Liver (tissue), 3 donors: ENCODE results near the gene DMRTB1.

Source experiments
- EGR1 ChIP-seq, 2 donors: IDR thresholded peaks; 2 replicates each; pipeline ENCODE4 v1.6.1; 2016 to 2018; ENCODE audit warnings: antibody characterized with exemption in 2 of 2, low read depth in 2 of 2
- FOXA1 ChIP-seq: IDR thresholded peaks from 2 replicates; pipeline ENCODE4 v1.6.1; 2016; ENCODE audit warnings: antibody characterized with exemption
- GABPA ChIP-seq, 2 donors: IDR thresholded peaks in 1 of 2; conservative IDR thresholded peaks in 1 of 2; 2 replicates each; pipeline ENCODE4 v1.6.1; 2016; ENCODE audit warnings: antibody characterized with exemption in 2 of 2, mild to moderate bottlenecking in 1 of 2, moderate library complexity in 1 of 2
- HNF4A ChIP-seq, 2 donors: conservative IDR thresholded peaks; 2 replicates each; pipeline ENCODE4 v1.6.1; 2016; ENCODE audit warnings: antibody characterized with exemption in 2 of 2, mild to moderate bottlenecking in 2 of 2
- RAD21 ChIP-seq, 2 donors: IDR thresholded peaks; 2 replicates each; pipeline ENCODE4 v1.6.1; 2016; ENCODE audit warnings: antibody characterized with exemption in 2 of 2, mild to moderate bottlenecking in 2 of 2
- RXRA ChIP-seq, 2 donors: IDR thresholded peaks; 2 replicates each; pipeline ENCODE4 v1.6.1; 2017 to 2018; ENCODE audit warnings: antibody characterized with exemption in 2 of 2, mild to moderate bottlenecking in 1 of 2
- SP1 ChIP-seq: IDR thresholded peaks from 2 replicates; pipeline ENCODE4 v1.6.1; 2018; ENCODE audit warnings: antibody characterized with exemption, mild to moderate bottlenecking
- TAF1 ChIP-seq: conservative IDR thresholded peaks from 2 replicates; pipeline ENCODE4 v1.6.1; 2016; ENCODE audit warnings: antibody characterized with exemption, mild to moderate bottlenecking
- YY1 ChIP-seq: IDR thresholded peaks from 2 replicates; pipeline ENCODE4 v1.6.1; 2016; ENCODE audit warnings: antibody characterized with exemption, mild to moderate bottlenecking
- TF ChIP-seq, protein P1 (sequence below): fragments of 150-350 bp; IDR thresholded peaks from 2 replicates; pipeline ENCODE4 v1.5.1; 2017; ENCODE audit warnings: improper control_type of control experiment, low read depth, low read length; ENCODE audit not compliant: missing input control
- TF ChIP-seq, protein P2 (sequence below): IDR thresholded peaks from 2 replicates; pipeline ENCODE4 v1.6.1; 2016; ENCODE audit warnings: antibody characterized with exemption, mild to moderate bottlenecking
- TF ChIP-seq, protein P3 (sequence below): IDR thresholded peaks from 2 replicates; pipeline ENCODE4 v1.6.1; 2016; ENCODE audit warnings: antibody characterized with exemption
- TF ChIP-seq, protein P4 (sequence below): IDR thresholded peaks from 2 replicates; pipeline ENCODE4 v1.6.1; 2016; ENCODE audit warnings: antibody characterized with exemption
- TF ChIP-seq, protein P5 (sequence below): IDR thresholded peaks from 2 replicates; pipeline ENCODE4 v1.6.1; 2016; ENCODE audit warnings: antibody characterized with exemption
- donor health status: healthy.
- donor health status: healthy.

DNA sequence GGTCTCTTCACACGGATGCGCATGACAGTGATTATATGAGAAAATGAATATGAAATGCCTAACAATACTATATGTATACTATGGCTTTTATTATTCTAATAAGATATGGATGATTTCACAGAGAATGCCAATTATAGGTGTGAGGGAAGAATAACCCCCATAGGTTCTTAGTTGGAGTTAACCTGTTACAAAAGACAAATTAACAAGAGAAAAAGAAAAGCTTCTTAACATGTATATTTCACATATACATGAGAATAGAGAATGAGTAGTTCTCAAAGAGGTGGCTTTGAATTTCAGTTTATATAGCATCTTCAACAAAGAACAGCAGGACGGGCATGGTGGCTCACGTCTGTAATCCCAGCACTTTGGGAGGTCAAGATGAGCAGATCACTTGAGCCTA lies 24.0 kb upstream of the DMRTB1 start:
- no peak for TF ChIP-seq TAF1
- TF ChIP-seq, protein P1, sequence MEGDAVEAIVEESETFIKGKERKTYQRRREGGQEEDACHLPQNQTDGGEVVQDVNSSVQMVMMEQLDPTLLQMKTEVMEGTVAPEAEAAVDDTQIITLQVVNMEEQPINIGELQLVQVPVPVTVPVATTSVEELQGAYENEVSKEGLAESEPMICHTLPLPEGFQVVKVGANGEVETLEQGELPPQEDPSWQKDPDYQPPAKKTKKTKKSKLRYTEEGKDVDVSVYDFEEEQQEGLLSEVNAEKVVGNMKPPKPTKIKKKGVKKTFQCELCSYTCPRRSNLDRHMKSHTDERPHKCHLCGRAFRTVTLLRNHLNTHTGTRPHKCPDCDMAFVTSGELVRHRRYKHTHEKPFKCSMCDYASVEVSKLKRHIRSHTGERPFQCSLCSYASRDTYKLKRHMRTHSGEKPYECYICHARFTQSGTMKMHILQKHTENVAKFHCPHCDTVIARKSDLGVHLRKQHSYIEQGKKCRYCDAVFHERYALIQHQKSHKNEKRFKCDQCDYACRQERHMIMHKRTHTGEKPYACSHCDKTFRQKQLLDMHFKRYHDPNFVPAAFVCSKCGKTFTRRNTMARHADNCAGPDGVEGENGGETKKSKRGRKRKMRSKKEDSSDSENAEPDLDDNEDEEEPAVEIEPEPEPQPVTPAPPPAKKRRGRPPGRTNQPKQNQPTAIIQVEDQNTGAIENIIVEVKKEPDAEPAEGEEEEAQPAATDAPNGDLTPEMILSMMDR, result no peak
- TF ChIP-seq, protein P2, sequence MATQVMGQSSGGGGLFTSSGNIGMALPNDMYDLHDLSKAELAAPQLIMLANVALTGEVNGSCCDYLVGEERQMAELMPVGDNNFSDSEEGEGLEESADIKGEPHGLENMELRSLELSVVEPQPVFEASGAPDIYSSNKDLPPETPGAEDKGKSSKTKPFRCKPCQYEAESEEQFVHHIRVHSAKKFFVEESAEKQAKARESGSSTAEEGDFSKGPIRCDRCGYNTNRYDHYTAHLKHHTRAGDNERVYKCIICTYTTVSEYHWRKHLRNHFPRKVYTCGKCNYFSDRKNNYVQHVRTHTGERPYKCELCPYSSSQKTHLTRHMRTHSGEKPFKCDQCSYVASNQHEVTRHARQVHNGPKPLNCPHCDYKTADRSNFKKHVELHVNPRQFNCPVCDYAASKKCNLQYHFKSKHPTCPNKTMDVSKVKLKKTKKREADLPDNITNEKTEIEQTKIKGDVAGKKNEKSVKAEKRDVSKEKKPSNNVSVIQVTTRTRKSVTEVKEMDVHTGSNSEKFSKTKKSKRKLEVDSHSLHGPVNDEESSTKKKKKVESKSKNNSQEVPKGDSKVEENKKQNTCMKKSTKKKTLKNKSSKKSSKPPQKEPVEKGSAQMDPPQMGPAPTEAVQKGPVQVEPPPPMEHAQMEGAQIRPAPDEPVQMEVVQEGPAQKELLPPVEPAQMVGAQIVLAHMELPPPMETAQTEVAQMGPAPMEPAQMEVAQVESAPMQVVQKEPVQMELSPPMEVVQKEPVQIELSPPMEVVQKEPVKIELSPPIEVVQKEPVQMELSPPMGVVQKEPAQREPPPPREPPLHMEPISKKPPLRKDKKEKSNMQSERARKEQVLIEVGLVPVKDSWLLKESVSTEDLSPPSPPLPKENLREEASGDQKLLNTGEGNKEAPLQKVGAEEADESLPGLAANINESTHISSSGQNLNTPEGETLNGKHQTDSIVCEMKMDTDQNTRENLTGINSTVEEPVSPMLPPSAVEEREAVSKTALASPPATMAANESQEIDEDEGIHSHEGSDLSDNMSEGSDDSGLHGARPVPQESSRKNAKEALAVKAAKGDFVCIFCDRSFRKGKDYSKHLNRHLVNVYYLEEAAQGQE, result no peak
- TF ChIP-seq, protein P3, sequence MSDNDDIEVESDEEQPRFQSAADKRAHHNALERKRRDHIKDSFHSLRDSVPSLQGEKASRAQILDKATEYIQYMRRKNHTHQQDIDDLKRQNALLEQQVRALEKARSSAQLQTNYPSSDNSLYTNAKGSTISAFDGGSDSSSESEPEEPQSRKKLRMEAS, result no peak
- TF ChIP-seq RXRA (IDR thresholded peaks at IDR 0.05), result no peak
- TF ChIP-seq HNF4A (conservative IDR thresholded peaks at IDR 0.05), result no peak
- TF ChIP-seq YY1, result no peak
- TF ChIP-seq SP1, result no peak
- TF ChIP-seq RAD21 (IDR thresholded peaks at IDR 0.05), result no peak
- TF ChIP-seq, protein P4, sequence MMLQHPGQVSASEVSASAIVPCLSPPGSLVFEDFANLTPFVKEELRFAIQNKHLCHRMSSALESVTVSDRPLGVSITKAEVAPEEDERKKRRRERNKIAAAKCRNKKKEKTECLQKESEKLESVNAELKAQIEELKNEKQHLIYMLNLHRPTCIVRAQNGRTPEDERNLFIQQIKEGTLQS, result no peak
- no peak for TF ChIP-seq GABPA (IDR thresholded peaks at IDR 0.05 in 1 of 2, conservative IDR thresholded peaks at IDR 0.05 in 1 of 2)
- TF ChIP-seq, protein P5, sequence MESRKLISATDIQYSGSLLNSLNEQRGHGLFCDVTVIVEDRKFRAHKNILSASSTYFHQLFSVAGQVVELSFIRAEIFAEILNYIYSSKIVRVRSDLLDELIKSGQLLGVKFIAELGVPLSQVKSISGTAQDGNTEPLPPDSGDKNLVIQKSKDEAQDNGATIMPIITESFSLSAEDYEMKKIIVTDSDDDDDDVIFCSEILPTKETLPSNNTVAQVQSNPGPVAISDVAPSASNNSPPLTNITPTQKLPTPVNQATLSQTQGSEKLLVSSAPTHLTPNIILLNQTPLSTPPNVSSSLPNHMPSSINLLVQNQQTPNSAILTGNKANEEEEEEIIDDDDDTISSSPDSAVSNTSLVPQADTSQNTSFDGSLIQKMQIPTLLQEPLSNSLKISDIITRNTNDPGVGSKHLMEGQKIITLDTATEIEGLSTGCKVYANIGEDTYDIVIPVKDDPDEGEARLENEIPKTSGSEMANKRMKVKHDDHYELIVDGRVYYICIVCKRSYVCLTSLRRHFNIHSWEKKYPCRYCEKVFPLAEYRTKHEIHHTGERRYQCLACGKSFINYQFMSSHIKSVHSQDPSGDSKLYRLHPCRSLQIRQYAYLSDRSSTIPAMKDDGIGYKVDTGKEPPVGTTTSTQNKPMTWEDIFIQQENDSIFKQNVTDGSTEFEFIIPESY, result no peak
- TF ChIP-seq EGR1 (IDR thresholded peaks at IDR 0.05; ENCODE audit: low read depth in 2 of 2), result no peak
- no peak for TF ChIP-seq FOXA1
